Neutrophil (primary cell): ENCODE data around the gene FETUB.

ENCODE experiments used
- H3K27ac ChIP-seq: fragments of 200-600 bp; sonication (generic); 2 replicates; pipeline ENCODE4 v1.5.1; 2016; ENCODE audit warnings: mild to moderate bottlenecking, moderate library complexity
- H3K27me3 ChIP-seq: fragments of 200-600 bp; sonication (generic); 2 replicates; pipeline ENCODE4 v1.6.0; 2016; ENCODE audit warnings: mild to moderate bottlenecking
- H3K36me3 ChIP-seq: fragments of 200-600 bp; sonication (generic); 2 replicates; pipeline ENCODE4 v1.5.1; 2017
- H3K4me1 ChIP-seq, 2 experiments: fragments of 200-600 bp in 1 of 2; sonication (generic) in 1 of 2; 1 replicate in 1 of 2; 2 replicates in 1 of 2; pipeline versions ENCODE4 v1.5.1 to v1.6.1; 2013 to 2016; ENCODE audit warnings: low read depth in 1 of 2, low read length in 1 of 2, mild to moderate bottlenecking in 1 of 2, moderate library complexity in 1 of 2; ENCODE audit not compliant: control insufficient read depth in 1 of 2, insufficient read depth in 1 of 2
- H3K4me3 ChIP-seq, 2 experiments: fragments of 200-600 bp in 1 of 2; sonication (generic) in 1 of 2; 1 replicate in 1 of 2; 2 replicates in 1 of 2; pipeline ENCODE4 v1.5.1; 2013 to 2016; ENCODE audit warnings: low read depth in 1 of 2, low read length in 1 of 2, mild to moderate bottlenecking in 1 of 2, moderate library complexity in 1 of 2
- H3K9me3 ChIP-seq: fragments of 200-600 bp; sonication (generic); 2 replicates; pipeline ENCODE4 v1.5.1; 2016
- TF ChIP-seq, protein P1 (sequence below): fragments of 200-600 bp; sonication (generic); IDR thresholded peaks from 2 replicates; pipeline ENCODE4 v1.5.1; 2016; ENCODE audit warnings: antibody characterized with exemption

FETUB gene

DNA sequence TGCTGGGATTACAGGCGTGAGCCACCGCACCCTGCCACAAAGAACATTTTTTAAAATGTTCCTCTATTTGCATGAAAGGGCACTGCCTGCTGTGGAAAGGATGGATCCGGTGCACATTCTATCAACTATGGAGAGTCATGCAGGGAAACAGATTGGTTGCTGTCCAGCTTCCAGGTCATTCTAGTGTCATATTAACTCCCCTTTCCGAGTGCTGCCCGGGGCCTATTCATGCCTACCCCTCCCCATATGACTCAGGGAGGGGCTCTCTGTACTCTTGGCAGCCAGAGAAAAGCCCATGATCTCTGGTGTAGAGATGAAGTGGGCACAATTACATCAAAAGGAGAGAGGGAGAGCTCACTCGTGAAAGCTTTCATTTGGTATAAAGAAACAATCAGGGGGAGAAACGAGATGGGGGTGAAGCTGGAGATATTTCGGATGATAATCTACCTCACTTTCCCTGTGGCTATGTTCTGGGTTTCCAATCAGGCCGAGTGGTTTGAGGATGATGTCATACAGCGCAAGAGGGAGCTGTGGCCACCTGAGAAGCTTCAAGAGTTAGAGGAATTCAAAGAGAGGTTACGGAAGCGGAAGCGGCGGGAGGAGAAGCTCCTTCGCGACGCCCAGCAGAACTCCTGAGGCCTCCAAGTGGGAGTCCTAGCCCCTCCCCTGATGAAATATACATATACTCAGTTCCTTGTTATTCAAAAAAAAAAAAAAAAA, 43.5 kb upstream of the FETUB start:
- Histone ChIP-seq H3K36me3 (no peaks in the 10 kb centered on the region), H3K9me3 (no peaks in the 10 kb centered on the region), H3K4me1 (no peaks in the 10 kb centered on the region), H3K4me3 (no peak overlapping the region), H3K27me3 (no peaks in the 10 kb centered on the region), H3K27ac (no peak overlapping the region)
- TF ChIP-seq, protein P1, sequence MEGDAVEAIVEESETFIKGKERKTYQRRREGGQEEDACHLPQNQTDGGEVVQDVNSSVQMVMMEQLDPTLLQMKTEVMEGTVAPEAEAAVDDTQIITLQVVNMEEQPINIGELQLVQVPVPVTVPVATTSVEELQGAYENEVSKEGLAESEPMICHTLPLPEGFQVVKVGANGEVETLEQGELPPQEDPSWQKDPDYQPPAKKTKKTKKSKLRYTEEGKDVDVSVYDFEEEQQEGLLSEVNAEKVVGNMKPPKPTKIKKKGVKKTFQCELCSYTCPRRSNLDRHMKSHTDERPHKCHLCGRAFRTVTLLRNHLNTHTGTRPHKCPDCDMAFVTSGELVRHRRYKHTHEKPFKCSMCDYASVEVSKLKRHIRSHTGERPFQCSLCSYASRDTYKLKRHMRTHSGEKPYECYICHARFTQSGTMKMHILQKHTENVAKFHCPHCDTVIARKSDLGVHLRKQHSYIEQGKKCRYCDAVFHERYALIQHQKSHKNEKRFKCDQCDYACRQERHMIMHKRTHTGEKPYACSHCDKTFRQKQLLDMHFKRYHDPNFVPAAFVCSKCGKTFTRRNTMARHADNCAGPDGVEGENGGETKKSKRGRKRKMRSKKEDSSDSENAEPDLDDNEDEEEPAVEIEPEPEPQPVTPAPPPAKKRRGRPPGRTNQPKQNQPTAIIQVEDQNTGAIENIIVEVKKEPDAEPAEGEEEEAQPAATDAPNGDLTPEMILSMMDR = no peak

DNA sequence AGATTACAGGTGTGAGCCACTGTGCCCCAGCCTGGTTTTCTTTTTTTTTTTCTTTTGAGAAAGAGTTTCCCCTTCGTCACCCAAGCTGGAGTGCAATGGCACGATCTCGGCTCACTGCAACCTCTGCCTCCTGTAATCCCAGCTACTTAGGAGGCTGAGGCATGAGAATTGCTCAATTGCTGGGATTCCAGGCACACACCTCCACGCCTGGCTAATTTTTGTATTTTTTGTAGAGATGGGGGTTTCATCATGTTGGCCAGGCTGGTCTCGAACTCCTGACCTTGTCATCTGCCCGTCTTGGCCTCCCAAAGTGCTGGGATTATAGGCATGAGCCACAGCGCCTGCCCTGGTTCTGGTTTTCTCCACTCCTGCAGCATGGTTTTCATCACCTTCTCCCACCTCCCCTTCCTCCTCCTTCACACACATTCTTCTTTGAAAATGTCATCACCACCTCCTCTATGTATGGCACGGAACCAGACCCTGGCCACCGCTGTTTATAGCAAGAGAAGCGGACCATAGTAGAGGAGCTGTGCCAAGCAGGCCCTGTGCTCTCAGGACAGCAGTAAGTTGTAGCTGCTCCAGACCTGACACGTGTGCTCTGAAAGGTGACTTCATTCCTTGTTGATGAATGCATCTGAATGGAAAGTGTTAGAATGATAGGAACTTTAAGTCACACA, 42.0 kb upstream of the FETUB start:
- TF ChIP-seq, protein P1 = no peak
- Histone ChIP-seq H3K36me3 (no peaks in the 10 kb centered on the region), H3K27me3 (no peaks in the 10 kb centered on the region), H3K4me3 (no peak overlapping the region), H3K4me1 (no peaks in the 10 kb centered on the region), H3K9me3 (no peaks in the 10 kb centered on the region), H3K27ac (no peak overlapping the region)

DNA sequence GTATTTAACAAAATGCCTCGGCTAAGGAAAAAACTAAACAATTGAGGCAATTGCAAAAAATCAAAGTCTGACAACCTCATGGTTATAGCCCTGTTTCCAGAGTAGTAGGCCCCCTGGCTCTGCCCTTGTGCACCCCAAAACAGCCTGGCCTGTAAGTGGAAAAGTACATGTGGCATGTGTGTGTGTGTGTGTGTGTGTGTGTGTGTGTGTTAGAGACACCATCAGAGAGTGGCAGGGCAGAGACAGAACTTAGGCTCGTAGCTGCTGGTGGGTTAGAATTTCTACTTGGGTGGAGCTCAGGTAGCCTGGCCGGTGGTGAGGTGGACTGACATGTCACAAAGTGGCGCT, 41.4 kb upstream of the FETUB start:
- H3K9me3 ChIP-seq = no peaks in the 10 kb centered on the region

DNA sequence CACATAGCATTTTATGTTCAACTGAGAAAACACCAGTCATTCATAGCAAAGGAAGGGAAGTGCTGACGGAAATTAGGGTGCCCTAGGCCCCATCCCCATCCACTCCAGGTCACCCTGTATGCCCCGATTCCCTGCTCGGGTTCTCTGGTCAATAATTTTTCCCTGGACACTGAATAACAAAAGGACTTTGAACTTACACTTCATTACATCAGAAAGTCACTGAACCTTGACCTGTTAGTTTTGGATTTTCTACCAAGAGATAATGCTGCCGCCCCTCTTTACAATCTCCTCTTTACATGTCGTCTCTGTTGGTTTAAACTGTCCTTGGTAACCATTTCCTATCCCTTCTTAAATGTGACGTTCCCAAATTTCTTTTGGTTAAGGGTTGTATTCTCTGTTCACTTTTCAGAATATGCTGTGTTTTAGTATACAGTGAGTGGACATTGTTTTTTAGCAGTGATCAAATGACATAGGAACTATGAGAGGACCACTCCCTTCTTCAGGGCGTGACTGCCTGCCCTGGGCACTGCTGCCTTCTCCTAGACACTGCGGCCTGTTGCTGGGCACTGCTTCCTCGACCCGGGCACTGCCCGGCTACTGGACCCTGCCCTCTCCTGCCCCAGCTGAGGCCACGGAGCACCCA, 40.9 kb upstream of the FETUB start:
- H3K27me3 ChIP-seq = no peaks in the 10 kb centered on the region
- no peak overlapping the region for H3K27ac ChIP-seq
- TF ChIP-seq, protein P1 = no peak
- no peak overlapping the region for H3K4me3 ChIP-seq
- no peaks in the 10 kb centered on the region for H3K9me3 ChIP-seq
- no peaks in the 10 kb centered on the region for H3K4me1 ChIP-seq
- no peaks in the 10 kb centered on the region for H3K36me3 ChIP-seq

More for the DNA sequence above, 41.4 kb upstream of the FETUB start:
- no peak overlapping the region for H3K27ac ChIP-seq
- H3K27me3 ChIP-seq = no peaks in the 10 kb centered on the region
- H3K36me3 ChIP-seq = no peaks in the 10 kb centered on the region
- TF ChIP-seq, protein P1 = no peak
- H3K4me1 ChIP-seq = no peaks in the 10 kb centered on the region
- H3K4me3 ChIP-seq = no peak overlapping the region

DNA sequence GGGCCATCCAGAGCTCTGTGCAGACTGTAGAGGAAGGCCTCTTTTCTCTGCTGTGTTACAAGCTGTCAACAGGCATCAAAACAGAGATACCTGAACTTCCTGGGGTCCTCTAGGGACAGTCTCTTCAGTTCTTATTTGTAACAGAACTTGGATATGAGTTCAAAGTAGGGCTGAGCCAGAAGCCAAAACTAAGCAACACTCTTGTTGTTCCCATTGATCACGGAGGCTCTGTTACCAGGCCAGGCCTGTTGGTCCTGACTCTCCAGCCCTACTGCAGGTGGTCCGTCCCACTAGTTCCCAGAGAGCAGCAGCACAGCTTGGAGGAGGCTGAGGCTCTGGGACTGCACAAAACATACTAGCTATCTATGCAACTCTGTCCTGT, 40.4 kb upstream of the FETUB start:
- H3K27ac ChIP-seq = no peak overlapping the region
- TF ChIP-seq, protein P1 = no peak
- no peaks in the 10 kb centered on the region for H3K27me3 ChIP-seq
- H3K9me3 ChIP-seq = no peaks in the 10 kb centered on the region
- no peak overlapping the region for H3K4me3 ChIP-seq
- no peaks in the 10 kb centered on the region for H3K4me1 ChIP-seq
- no peaks in the 10 kb centered on the region for H3K36me3 ChIP-seq
